Esophagus (tissue), 2 donors: ENCODE measurements around the gene TAS2R13. TPM values are rescaled to one million over a fixed set of nuclear protein-coding genes. Genes with fewer than 3 reads are reported as not detected.
A peak's percentile ranks its signal among the peaks of the same experiment; 100 is the strongest.

Experiments used
- H3K27ac ChIP-seq, 2 donors: one replicate each; pipeline ENCODE4 v1.5.1; 2013; ENCODE audit warnings: low read depth in 2 of 2, mild to moderate bottlenecking in 2 of 2, inconsistent platforms in 1 of 2, low read length in 1 of 2, moderate library complexity in 1 of 2
- H3K27me3 ChIP-seq, 2 donors: one replicate each; pipeline ENCODE4 v1.6.1; 2013; ENCODE audit warnings: low read length in 2 of 2, control low read depth in 1 of 2, mild to moderate bottlenecking in 1 of 2; ENCODE audit not compliant: insufficient read depth in 2 of 2, control insufficient read depth in 1 of 2
- H3K36me3 ChIP-seq, 2 donors: one replicate each; pipeline ENCODE4 v1.6.1; 2013; ENCODE audit warnings: low read length in 1 of 2; ENCODE audit not compliant: control insufficient read depth in 2 of 2, insufficient read depth in 2 of 2
- H3K4me1 ChIP-seq, 2 donors: one replicate each; pipeline ENCODE4 v1.6.1; 2013; ENCODE audit warnings: low read length in 1 of 2; ENCODE audit not compliant: control insufficient read depth in 2 of 2, insufficient read depth in 2 of 2
- H3K4me3 ChIP-seq, 2 donors: one replicate each; pipeline ENCODE4 v1.5.1; 2013; ENCODE audit warnings: low read length in 2 of 2, mild to moderate bottlenecking in 2 of 2, low read depth in 1 of 2, moderate library complexity in 1 of 2
- H3K9me3 ChIP-seq, 2 donors: one replicate each; pipeline ENCODE4 v1.6.1; 2013; ENCODE audit warnings: mild to moderate bottlenecking in 2 of 2, low read depth in 1 of 2, low read length in 1 of 2, moderate library complexity in 1 of 2; ENCODE audit not compliant: control insufficient read depth in 2 of 2, insufficient read depth in 1 of 2
- WGBS, 2 donors: extraction: QIAGEN DNeasy Blood & Tissue Kit; methylation state at CpG; one replicate each; pipeline ENCODE4 v1.1.7; 2013; 5-methylcytosine and 5-hydroxymethylcytosine counted together
- polyA plus RNA-seq, 2 donors: library from polyadenylated mRNA; stranded (reverse); fragments of 200-250 nt; gene quantifications; one replicate each; pipeline ENCODE4 v1.2.3, GENCODE V29; 2013
- donor health status: healthy with polysubstance abuse.
- donor health status: Bipolar disorder and iron deficiency.

Gene TAS2R13
- polyA plus RNA-seq, 2 donors = not detected

DNA sequence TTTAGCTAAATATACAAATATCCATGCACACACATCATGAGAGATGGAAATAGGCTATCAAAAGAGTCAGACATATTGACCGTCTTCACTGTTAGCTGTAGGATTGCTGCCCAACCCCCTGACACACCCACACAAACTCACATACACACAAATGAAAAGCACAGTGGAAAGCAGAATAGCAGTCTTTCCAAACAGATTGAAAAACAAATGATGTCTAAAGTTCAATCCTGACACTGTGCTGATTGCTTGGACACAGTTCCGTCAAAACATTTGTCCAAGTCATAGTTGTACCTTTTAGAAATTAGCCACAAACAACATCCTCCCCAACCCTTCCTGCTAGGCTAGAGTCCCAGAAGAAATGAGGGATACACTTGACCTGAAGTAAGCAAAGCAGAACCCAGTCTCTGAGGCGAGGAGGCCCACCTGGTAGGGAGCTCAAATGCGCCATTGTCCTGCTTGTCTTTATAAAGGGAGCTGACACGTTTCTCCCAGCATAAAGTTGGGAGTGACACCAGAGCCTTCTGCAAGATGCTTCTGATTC is 19.5 kb upstream of the TAS2R13 start, which contains the start of gene PRH2:
Gene PRH2 (plus strand): TSS at position 491 of the 541 bp plus-strand sequence. CDS start 38 bp downstream, at position 529.
- WGBS, 2 donors = 92 to 96% methylated on average over 5 of the region's 5 CpGs
- no peaks in the 10 kb centered on the region for H3K36me3 ChIP-seq
- no peaks in the 10 kb centered on the region for H3K9me3 ChIP-seq
- no peaks in the 10 kb centered on the region for H3K27me3 ChIP-seq
- H3K27ac ChIP-seq = no peak within 1 kb of the TSS
- no peak within 1 kb of the TSS for H3K4me3 ChIP-seq
- no peaks in the 10 kb centered on the region for H3K4me1 ChIP-seq

DNA sequence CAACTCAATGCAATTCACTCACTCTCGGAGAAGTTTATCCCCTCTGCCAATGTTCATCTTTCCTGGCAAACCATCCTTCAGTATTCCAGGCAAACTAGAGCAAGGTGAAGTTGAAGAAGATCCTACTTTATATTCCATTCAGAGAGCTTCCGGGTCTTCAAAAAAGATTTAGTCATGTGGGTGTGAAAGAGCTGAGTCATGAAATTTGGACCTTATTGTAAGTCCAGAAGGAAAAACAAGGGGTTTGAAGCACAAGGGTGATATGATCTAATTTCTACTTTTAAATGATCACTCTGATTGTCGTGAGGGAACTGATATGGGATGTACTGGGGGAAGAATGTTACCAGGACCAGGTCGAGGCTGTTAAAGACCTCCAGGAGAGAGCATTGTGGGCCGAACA is 16.9 kb upstream of the TAS2R13 start:
- Histone ChIP-seq H3K27me3 (no peaks in the 10 kb centered on the region), H3K27ac (no peak overlapping the region)
- 83 to 90% methylated on average over 5 of the region's 5 CpGs for WGBS, 2 donors

DNA sequence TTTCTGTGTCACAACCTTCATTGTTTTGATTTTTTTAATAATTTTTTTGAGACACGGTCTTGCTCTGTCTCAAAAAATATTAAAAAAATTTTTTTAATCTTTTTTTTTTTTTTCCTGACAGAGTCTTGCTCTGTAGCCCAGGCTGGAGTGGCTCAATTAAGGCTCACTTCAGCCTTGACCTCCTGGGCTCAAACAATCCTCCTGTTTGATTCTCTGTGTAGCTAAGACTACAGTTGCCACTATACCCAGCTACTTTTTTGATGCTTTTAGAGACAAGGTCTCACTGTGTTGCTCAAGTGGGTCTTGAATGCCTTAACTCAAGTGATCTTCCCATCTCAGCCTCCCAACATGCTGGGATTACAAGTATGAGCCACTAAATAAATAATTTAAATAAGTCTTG is 10.4 kb upstream of the TAS2R13 start:
- Histone ChIP-seq H3K9me3 (no peaks in the 10 kb centered on the region), H3K4me3 (no peak overlapping the region), H3K36me3 (no peaks in the 10 kb centered on the region), H3K27ac (no peak overlapping the region), H3K27me3 (no peaks in the 10 kb centered on the region), H3K4me1 (no peaks in the 10 kb centered on the region)
- WGBS, 2 donors = 93% methylated on average over 1 of the region's 1 CpG

More for the DNA sequence above, 16.9 kb upstream of the TAS2R13 start:
- Histone ChIP-seq H3K4me1 (no peaks in the 10 kb centered on the region), H3K36me3 (no peaks in the 10 kb centered on the region), H3K4me3 (no peak overlapping the region), H3K9me3 (no peaks in the 10 kb centered on the region)

DNA sequence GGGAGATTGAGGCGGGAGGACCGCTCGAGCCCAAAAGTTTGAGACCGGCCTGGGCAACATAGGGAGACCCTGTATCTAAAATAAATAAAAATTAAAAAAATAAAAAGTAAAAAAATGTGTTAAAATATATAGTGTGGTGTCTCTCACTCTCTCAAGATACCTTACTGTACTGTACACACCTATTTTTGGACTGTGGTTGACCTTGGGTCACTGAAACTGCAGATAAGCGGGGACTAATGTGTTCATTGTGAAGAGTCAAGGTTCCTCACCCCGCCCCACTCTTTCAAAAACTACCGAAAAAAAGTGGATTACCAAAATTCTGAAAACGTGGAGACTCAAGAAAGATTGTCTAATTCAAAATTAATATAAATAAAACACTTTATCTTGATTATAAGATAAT is 1.0 kb upstream of the TAS2R13 start:
- Histone ChIP-seq H3K4me3 (no peak overlapping the region), H3K27ac (no peak overlapping the region), H3K4me1 (no peaks in the 10 kb centered on the region), H3K27me3 (no peaks in the 10 kb centered on the region), H3K36me3 (no peaks in the 10 kb centered on the region), H3K9me3 (no peaks in the 10 kb centered on the region)
- WGBS, 2 donors = 85 to 86% methylated on average over 8 of the region's 8 CpGs

DNA sequence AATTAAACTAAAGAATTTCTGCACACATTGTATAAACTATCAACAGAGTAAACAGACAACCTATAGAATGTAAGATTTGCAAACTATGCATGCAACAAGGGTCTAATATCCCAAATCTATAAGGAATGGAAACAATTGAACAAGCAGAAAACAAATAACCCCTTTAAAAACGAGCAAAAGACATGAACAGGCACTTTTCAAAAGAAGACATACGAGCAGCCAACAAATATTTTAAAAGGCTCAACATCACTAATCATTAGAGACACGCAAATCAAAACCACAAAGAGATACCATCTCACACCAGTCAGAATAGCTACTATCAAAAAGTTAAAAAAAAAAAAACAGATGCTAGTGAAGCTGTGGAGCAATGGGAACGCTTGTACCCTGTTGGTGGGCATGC is 4.7 kb downstream of the TAS2R13 start:
- no peak overlapping the region for H3K4me3 ChIP-seq
- no peaks in the 10 kb centered on the region for H3K9me3 ChIP-seq
- 89 to 90% methylated on average over 4 of the region's 4 CpGs for WGBS, 2 donors
- H3K27ac ChIP-seq = no peak overlapping the region
- H3K36me3 ChIP-seq = no peaks in the 10 kb centered on the region
- peaks cover 0 to 3% of the 10 kb centered on the region in 2 donors for H3K4me1 ChIP-seq
- no peaks in the 10 kb centered on the region for H3K27me3 ChIP-seq

DNA sequence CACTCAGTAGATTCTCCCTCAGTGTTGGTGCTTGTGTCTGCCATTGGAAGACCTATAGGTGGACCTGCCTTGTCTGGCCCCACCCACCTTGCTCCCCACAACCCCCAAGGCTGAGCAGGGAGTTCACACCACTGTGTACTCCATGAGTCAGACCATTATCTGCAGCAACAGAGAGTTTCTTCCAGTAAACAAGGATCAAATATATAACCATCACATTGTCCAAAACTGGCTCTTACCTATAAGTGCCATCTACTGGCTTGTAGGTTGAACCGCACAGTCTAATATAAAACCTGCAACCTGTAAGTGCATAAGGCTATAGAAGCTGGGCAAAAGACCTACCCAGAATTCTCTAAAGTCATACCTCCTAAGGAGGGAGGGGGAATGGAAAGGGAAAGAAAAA is 7.9 kb downstream of the TAS2R13 start:
- H3K9me3 ChIP-seq = no peaks in the 10 kb centered on the region
- no peaks in the 10 kb centered on the region for H3K36me3 ChIP-seq
- H3K27ac ChIP-seq = peak overlapping the region; percentile 17 to 72
- no peak overlapping the region for H3K4me3 ChIP-seq
- no peaks in the 10 kb centered on the region for H3K27me3 ChIP-seq
- peaks cover 0 to 3% of the 10 kb centered on the region in 2 donors for H3K4me1 ChIP-seq
- 91 to 95% methylated on average over 1 of the region's 1 CpG for WGBS, 2 donors

DNA sequence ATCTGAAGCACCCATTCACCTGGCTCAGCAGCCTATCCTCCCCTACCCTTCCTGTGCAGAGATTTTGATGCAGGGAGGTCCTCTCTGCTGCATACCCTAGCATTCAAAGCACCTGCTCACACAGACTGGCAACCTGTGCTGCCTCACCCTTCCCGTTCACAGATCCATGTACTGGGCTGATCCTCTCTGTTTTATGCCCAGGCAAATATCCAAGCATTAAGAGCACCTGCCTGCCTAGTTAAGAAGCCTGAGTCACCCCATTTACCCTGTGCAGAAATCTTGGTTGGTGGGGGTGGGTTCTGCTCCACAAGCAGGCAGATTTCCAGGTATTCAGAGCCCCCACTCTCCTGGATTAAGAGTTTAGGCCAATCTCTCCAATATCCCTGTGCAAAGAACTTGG is 8.4 kb downstream of the TAS2R13 start:
- Histone ChIP-seq H3K27ac (peak overlapping the region; percentile 17 to 72), H3K36me3 (no peaks in the 10 kb centered on the region), H3K4me1 (peaks cover 0 to 3% of the 10 kb centered on the region in 2 donors), H3K27me3 (no peaks in the 10 kb centered on the region), H3K9me3 (no peaks in the 10 kb centered on the region), H3K4me3 (no peak overlapping the region)
- 76 to 94% methylated on average over 1 of the region's 1 CpG for WGBS, 2 donors

DNA sequence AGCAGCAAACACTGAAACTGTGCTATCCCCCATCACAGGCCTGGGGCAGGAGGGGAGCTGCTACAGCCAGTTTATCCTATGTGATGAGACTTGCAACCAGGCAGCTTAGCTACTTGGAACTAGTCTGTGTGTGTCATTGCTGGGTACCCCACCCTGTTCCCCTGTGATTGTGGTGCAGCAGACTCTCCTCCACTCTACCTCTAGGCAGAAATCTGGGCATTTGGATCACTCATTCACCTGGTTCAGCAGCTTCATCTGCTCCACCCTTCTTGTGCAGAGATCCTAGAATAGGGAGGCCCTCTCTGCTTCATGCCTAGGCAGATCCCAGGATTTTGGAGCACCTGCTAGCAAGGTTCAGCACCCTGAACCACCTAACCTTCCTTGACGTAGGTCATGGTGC is 8.8 kb downstream of the TAS2R13 start:
- H3K27ac ChIP-seq = peak overlapping the region; percentile 17 to 56
- no peaks in the 10 kb centered on the region for H3K9me3 ChIP-seq
- 73 to 77% methylated on average over 1 of the region's 1 CpG for WGBS, 2 donors
- H3K36me3 ChIP-seq = no peaks in the 10 kb centered on the region
- peaks cover 0 to 3% of the 10 kb centered on the region in 2 donors for H3K4me1 ChIP-seq
- no peaks in the 10 kb centered on the region for H3K27me3 ChIP-seq
- H3K4me3 ChIP-seq = no peak overlapping the region

DNA sequence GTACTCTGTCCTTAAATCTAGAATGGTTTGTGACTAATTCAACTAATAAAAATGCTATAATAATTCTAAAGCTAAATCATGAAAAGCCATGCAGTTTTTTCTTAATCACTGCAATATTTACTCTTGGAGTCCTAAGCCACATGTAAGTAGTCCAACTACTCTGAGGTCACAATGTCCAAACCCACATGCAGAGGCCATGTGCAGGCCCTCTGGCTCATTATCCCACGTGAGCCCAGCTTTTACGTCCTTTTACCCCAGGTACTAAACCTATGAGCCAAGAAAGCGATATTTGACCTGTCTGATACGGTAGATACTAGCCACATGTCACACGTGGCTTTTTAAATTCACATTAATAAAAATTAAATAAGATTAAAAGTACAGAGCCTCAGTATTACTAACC is 12.5 kb downstream of the TAS2R13 start:
- Histone ChIP-seq H3K27me3 (no peaks in the 10 kb centered on the region), H3K4me1 (peaks cover 0 to 3% of the 10 kb centered on the region in 2 donors), H3K4me3 (no peak overlapping the region), H3K36me3 (no peaks in the 10 kb centered on the region), H3K9me3 (no peaks in the 10 kb centered on the region), H3K27ac (no peak overlapping the region)
- 95 to 96% methylated on average over 5 of the region's 5 CpGs for WGBS, 2 donors

DNA sequence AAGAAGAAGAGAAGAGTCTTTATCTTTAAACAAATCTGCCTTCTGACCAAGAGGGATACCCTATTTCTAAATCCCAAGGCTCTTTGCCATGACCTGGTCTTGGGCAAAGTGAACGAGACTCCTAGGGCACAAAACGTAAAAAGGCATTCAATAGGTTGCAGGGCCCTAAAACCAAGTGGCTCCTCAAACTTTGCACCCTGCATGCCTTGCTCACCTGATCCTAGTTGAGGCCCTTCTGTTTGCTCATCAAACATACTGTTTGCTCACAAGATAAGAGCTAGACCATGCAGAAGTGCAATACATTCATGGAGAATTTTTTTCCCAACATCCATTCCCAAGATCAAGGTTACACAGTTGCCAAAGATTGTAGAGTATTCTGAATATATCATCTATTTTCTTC is 17.4 kb downstream of the TAS2R13 start:
- H3K27me3 ChIP-seq = no peaks in the 10 kb centered on the region
- no peaks in the 10 kb centered on the region for H3K9me3 ChIP-seq
- no peaks in the 10 kb centered on the region for H3K4me1 ChIP-seq
- WGBS, 2 donors = 74 to 90% methylated on average over 2 of the region's 2 CpGs
- H3K36me3 ChIP-seq = no peaks in the 10 kb centered on the region
- no peak overlapping the region for H3K27ac ChIP-seq
- no peak overlapping the region for H3K4me3 ChIP-seq
